Nephron (organoid): ENCODE measurements around the gene LSM10.

Source experiments
- H3K27ac Mint-ChIP-seq, 3 experiments: 2 replicates each; pipeline ENCODE4 v1.8.0; 2020; ENCODE audit warnings: mixed read lengths in 3 of 3, mild to moderate bottlenecking in 2 of 3, moderate library complexity in 1 of 3
- H3K27me3 Mint-ChIP-seq: 2 replicates; pipeline ENCODE4 v1.8.0; 2021; ENCODE audit warnings: low read depth, mild to moderate bottlenecking, moderate library complexity, mixed read lengths
- H3K36me3 Mint-ChIP-seq: 2 replicates; pipeline ENCODE4 v1.8.0; 2020; ENCODE audit warnings: low read depth, mixed read lengths
- H3K4me1 Mint-ChIP-seq: 2 replicates; pipeline ENCODE4 v1.8.0; 2020; ENCODE audit warnings: mixed read lengths
- H3K4me3 Mint-ChIP-seq, 3 experiments: 2 replicates each; pipeline ENCODE4 v1.8.0; 2020; ENCODE audit warnings: mild to moderate bottlenecking in 3 of 3, mixed read lengths in 3 of 3, moderate library complexity in 2 of 3
- H3K9me3 Mint-ChIP-seq: 2 replicates; pipeline ENCODE4 v1.8.0; 2020; ENCODE audit warnings: mixed read lengths
- CTCF ChIP-seq, 3 experiments: fragments of 200-600 bp; sonication (generic); IDR thresholded peaks; one replicate each; pipeline ENCODE4 v1.5.0; 2021; ENCODE audit warnings: antibody characterized with exemption in 3 of 3; ENCODE audit not compliant: unreplicated experiment in 3 of 3

The LSM10 gene

GRCh38 chr1:36442337-36442736 is 44.6 kb upstream of the LSM10 start:
- no peaks in the 10 kb centered on the region for H3K9me3 Mint-ChIP-seq
- no peaks in the 10 kb centered on the region for H3K27me3 Mint-ChIP-seq
- no peak overlapping the region for H3K4me3 Mint-ChIP-seq
- no peak for TF ChIP-seq CTCF (IDR thresholded peaks at IDR 0.05; ENCODE audit: unreplicated experiment in 3 of 3)
- H3K36me3 Mint-ChIP-seq = peaks cover 7% of the 10 kb centered on the region
- H3K4me1 Mint-ChIP-seq = no peaks in the 10 kb centered on the region
- H3K27ac Mint-ChIP-seq = no peak overlapping the region

GRCh38 chr1:36440646-36441045 is 42.9 kb upstream of the LSM10 start:
- H3K4me3 Mint-ChIP-seq = no peak overlapping the region
- H3K4me1 Mint-ChIP-seq = no peaks in the 10 kb centered on the region
- H3K27me3 Mint-ChIP-seq = no peaks in the 10 kb centered on the region
- peaks cover 17% of the 10 kb centered on the region for H3K36me3 Mint-ChIP-seq
- peak overlapping the region in 1 of 3 experiments; percentile 85 for H3K27ac Mint-ChIP-seq
- no peak for TF ChIP-seq CTCF (IDR thresholded peaks at IDR 0.05; ENCODE audit: unreplicated experiment in 3 of 3)
- no peaks in the 10 kb centered on the region for H3K9me3 Mint-ChIP-seq

GRCh38 chr1:36440044-36440443 is 42.3 kb upstream of the LSM10 start:
- Mint-ChIP-seq H3K4me3 (no peak overlapping the region), H3K27ac (peak overlapping the region in 1 of 3 experiments; percentile 85), H3K4me1 (no peaks in the 10 kb centered on the region), H3K9me3 (no peaks in the 10 kb centered on the region), H3K36me3 (peaks cover 17% of the 10 kb centered on the region), H3K27me3 (no peaks in the 10 kb centered on the region)
- TF ChIP-seq CTCF (IDR thresholded peaks at IDR 0.05; ENCODE audit: unreplicated experiment in 3 of 3) = no peak

- H3K4me1 Mint-ChIP-seq = no peaks in the 10 kb centered on the region
- no peaks in the 10 kb centered on the region for H3K9me3 Mint-ChIP-seq
- peaks cover 17% of the 10 kb centered on the region for H3K36me3 Mint-ChIP-seq
- no peak overlapping the region for H3K4me3 Mint-ChIP-seq
- no peak for TF ChIP-seq CTCF (IDR thresholded peaks at IDR 0.05; ENCODE audit: unreplicated experiment in 3 of 3)
- H3K27ac Mint-ChIP-seq = no peak overlapping the region
- H3K27me3 Mint-ChIP-seq = no peaks in the 10 kb centered on the region
Observed at GRCh38 chr1:36438715-36439114, 41.0 kb upstream of the LSM10 start.

- Mint-ChIP-seq H3K9me3 (no peaks in the 10 kb centered on the region), H3K27me3 (no peaks in the 10 kb centered on the region), H3K4me1 (peaks cover 6% of the 10 kb centered on the region), H3K36me3 (peaks cover 24% of the 10 kb centered on the region), H3K27ac (no peak overlapping the region), H3K4me3 (no peak overlapping the region)
- no peak for TF ChIP-seq CTCF (IDR thresholded peaks at IDR 0.05; ENCODE audit: unreplicated experiment in 3 of 3)
Observed at GRCh38 chr1:36436821-36437220, 39.1 kb upstream of the LSM10 start.

- TF ChIP-seq CTCF (IDR thresholded peaks at IDR 0.05; ENCODE audit: unreplicated experiment in 3 of 3) = no peak
- Mint-ChIP-seq H3K4me3 (no peak overlapping the region), H3K4me1 (peaks cover 6% of the 10 kb centered on the region), H3K36me3 (peaks cover 34% of the 10 kb centered on the region), H3K27ac (peak overlapping the region; percentile 25 to 47 (median 28)), H3K9me3 (no peaks in the 10 kb centered on the region), H3K27me3 (no peaks in the 10 kb centered on the region)
Observed at GRCh38 chr1:36433102-36433501, 35.4 kb upstream of the LSM10 start.
